Ovary (tissue), 3 donors: ENCODE results near the gene CPZ.

Experiments
- EP300 ChIP-seq: sonication (generic); formaldehyde crosslinking; IDR thresholded peaks from one replicate; pipeline ENCODE4 v1.6.1; 2017; ENCODE audit warnings: antibody characterized with exemption
- POLR2A ChIP-seq: fragments of 450-650 bp; IDR thresholded peaks from one replicate; pipeline ENCODE4 v1.6.1; 2017; ENCODE audit warnings: antibody characterized with exemption, mild to moderate bottlenecking, moderate library complexity
- TF ChIP-seq, protein P1 (sequence below), 3 donors: fragments of 450-650 bp in 2 of 3; fragments of 200-600 bp in 1 of 3; IDR thresholded peaks; one replicate each; pipeline versions ENCODE4 v1.5.1 to v1.8.0; 2016 to 2022; ENCODE audit warnings: antibody characterized with exemption in 3 of 3, mild to moderate bottlenecking in 1 of 3
- donor health status: DM: no; HTN: no; CAD: no.

DNA sequence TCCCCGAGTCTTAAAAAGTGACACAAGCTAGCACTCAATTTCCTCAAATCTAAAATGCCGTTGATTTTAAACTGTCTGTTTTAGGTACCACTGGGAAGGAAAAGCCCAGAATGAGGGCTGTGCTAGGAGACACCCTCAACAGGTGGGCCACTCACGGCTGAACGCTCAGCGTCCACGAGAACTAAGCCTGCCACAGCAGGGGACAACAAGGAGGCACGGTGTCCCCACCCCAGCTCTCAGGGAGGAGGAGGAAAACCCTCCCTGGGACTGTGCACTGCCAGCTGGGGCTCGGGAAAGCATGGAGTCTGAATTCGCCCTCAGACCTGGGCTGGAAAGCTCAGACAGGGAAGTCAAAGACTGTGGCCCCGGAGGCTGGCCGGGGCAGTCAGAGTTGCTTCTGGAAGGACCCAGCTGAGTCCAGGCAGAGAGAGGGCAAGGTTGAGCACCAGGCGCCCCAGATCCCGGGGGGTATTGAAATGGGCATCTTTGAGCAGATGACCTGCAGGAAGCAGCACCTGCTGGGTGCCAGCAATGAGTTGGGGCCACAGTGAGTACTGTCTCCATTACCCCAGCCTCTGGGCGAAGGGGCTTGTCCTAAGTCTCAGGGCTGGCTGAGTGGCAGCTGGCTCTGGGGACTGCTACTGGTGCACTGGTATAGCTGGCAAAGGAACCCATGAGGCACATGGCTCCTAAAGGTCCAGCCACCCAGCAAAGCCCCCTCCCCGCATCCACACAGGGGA, 769 bp upstream of the CPZ start:
- TF ChIP-seq, protein P1, sequence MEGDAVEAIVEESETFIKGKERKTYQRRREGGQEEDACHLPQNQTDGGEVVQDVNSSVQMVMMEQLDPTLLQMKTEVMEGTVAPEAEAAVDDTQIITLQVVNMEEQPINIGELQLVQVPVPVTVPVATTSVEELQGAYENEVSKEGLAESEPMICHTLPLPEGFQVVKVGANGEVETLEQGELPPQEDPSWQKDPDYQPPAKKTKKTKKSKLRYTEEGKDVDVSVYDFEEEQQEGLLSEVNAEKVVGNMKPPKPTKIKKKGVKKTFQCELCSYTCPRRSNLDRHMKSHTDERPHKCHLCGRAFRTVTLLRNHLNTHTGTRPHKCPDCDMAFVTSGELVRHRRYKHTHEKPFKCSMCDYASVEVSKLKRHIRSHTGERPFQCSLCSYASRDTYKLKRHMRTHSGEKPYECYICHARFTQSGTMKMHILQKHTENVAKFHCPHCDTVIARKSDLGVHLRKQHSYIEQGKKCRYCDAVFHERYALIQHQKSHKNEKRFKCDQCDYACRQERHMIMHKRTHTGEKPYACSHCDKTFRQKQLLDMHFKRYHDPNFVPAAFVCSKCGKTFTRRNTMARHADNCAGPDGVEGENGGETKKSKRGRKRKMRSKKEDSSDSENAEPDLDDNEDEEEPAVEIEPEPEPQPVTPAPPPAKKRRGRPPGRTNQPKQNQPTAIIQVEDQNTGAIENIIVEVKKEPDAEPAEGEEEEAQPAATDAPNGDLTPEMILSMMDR (IDR thresholded peaks at IDR 0.05) = no peak
- TF ChIP-seq POLR2A = no peak
- TF ChIP-seq EP300 = no peak
